ENCODE measurements around the gene CYFIP1.

The CYFIP1 gene

GRCh38 chr15:22919171-22919570, 61.0 kb downstream of the CYFIP1 start:
- no peak overlapping the region for H3K4me3 ChIP-seq (ENCODE audit: low read depth, low read length)
- TF ChIP-seq, protein P1, sequence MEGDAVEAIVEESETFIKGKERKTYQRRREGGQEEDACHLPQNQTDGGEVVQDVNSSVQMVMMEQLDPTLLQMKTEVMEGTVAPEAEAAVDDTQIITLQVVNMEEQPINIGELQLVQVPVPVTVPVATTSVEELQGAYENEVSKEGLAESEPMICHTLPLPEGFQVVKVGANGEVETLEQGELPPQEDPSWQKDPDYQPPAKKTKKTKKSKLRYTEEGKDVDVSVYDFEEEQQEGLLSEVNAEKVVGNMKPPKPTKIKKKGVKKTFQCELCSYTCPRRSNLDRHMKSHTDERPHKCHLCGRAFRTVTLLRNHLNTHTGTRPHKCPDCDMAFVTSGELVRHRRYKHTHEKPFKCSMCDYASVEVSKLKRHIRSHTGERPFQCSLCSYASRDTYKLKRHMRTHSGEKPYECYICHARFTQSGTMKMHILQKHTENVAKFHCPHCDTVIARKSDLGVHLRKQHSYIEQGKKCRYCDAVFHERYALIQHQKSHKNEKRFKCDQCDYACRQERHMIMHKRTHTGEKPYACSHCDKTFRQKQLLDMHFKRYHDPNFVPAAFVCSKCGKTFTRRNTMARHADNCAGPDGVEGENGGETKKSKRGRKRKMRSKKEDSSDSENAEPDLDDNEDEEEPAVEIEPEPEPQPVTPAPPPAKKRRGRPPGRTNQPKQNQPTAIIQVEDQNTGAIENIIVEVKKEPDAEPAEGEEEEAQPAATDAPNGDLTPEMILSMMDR (IDR thresholded peaks at IDR 0.05; ENCODE audit: low read depth, low read length), result no peak
- DNase-seq (ENCODE audit: low read depth, low spot score), result no peak
- in situ Hi-C loops (cut with HindIII; ENCODE audit: low sequenced_read_pairs), result no loop called here

DNA sequence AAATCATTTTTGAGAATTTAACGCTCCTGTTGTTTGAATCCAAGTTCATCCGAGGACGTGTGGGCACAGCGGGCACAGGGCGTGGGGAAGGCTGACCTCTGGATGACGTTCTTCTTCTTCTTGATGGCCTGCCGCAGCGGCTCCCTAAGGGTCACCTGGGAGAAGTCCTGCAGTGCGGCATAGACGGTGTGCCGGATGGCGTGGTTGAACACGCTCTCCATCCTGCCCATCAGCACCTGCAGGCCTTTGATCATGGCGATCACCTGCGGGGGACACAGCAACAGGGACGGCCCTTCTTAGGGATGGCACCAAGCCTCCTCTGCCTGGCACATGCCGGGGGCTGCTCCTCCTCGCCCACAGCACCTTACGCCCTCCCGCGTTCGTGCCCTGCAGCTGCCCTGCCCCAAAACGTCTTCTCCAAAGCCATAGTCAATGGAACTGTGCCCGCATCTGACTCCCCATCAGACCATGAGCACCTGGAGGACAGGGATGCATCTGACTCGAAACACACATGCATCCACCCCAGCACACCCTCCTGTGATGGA, 61.5 kb downstream of the CYFIP1 start:
- TF ChIP-seq, protein P1 (IDR thresholded peaks at IDR 0.05; ENCODE audit: low read depth, low read length), result no peak
- in situ Hi-C loops (cut with HindIII; ENCODE audit: low sequenced_read_pairs), result no loop called here
- no peak overlapping the region for H3K4me3 ChIP-seq (ENCODE audit: low read depth, low read length)
- no peak for DNase-seq (ENCODE audit: low read depth, low spot score)

DNA sequence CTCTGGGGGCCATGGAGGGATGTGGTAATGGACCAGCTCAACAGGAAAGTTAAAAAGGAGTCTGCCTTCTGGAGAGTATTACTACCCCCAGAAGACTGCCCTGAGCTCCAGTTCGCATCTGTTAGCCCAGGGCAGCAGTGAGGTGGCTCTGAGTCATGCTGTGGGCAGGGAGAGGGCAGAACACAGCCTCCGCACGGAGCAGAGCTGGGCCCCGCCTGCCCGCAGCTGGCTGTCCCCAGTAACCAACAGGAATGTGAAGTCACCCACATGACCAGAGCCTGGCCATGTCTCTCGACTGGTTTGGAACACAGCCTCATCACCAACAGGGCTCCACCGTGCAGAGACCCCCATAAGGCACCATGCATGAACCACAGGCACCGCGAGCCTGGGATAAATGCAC, 62.1 kb downstream of the CYFIP1 start:
- in situ Hi-C loops (cut with HindIII; ENCODE audit: low sequenced_read_pairs), result no loop called here
- TF ChIP-seq, protein P1 (IDR thresholded peaks at IDR 0.05; ENCODE audit: low read depth, low read length), result no peak
- H3K4me3 ChIP-seq (ENCODE audit: low read depth, low read length), result no peak overlapping the region
- DNase-seq (ENCODE audit: low read depth, low spot score), result peak; percentile 34

DNA sequence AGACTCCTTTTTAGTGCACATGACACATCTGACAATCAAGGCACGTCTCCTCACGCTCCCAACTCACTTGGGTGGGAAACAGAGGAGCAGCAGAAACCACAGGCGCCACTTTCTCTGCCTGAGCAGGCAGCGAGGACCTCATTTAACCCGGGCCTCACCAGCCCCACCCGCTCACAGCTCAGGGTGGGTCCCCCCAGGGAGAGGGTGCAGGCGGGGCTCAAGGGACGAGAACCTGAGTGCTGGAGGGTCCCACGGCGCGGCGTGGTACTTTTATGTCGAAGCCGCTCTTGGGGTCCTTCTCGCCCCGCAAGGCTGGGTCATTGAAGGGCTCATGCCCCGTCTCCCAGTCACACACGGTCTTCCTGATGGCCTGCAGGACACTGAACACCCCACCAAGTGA, 62.6 kb downstream of the CYFIP1 start:
- no peak overlapping the region for H3K4me3 ChIP-seq (ENCODE audit: low read depth, low read length)
- TF ChIP-seq, protein P1 (IDR thresholded peaks at IDR 0.05; ENCODE audit: low read depth, low read length), result no peak
- in situ Hi-C loops (cut with HindIII; ENCODE audit: low sequenced_read_pairs), result no loop called here
- no peak for DNase-seq (ENCODE audit: low read depth, low spot score)

- in situ Hi-C loops (cut with HindIII; ENCODE audit: low sequenced_read_pairs), result no loop called here
- no peak overlapping the region for H3K4me3 ChIP-seq (ENCODE audit: low read depth, low read length)
- TF ChIP-seq, protein P1 (IDR thresholded peaks at IDR 0.05; ENCODE audit: low read depth, low read length), result no peak
- no peak for DNase-seq (ENCODE audit: low read depth, low spot score)
These were observed 63.4 kb downstream of the CYFIP1 start for GRCh38 chr15:22916606-22917350.

DNA sequence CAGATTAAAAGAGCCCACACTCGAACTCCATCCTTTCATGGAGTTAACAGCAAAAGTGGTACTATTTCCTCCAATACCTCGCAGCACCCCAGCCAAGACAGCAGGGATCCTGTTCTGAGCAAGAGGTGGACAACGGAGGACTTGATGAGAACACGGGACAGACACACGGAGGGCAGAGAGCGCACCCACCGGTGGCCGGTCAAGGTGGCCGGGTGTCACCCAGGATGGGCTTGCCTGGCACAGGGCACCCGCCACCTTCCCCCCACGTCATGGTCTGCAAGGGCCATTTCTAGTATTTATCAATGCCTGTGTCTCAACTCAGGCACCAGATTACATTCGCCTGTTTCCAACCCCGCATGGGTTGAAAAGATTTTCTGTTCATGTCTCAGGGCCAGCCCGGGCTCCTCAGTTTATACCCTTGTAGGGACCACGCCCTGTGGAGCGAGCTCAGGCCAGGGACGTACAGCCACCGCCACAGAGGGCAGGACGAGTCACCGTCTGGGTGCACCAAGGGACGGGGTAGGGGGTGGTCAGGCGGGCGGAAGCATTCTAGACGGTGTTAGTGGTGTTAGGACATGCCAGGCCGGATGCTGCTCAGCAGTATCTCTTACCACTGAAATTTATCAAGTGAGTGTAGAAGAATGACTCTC, 64.2 kb downstream of the CYFIP1 start:
- no peak for DNase-seq (ENCODE audit: low read depth, low spot score)
- in situ Hi-C loops (cut with HindIII; ENCODE audit: low sequenced_read_pairs), result no loop called here
- TF ChIP-seq, protein P1 (IDR thresholded peaks at IDR 0.05; ENCODE audit: low read depth, low read length), result no peak
- no peak overlapping the region for H3K4me3 ChIP-seq (ENCODE audit: low read depth, low read length)
